ENCODE data around the gene PACSIN2.
A peak's percentile ranks its signal among the peaks of the same experiment; 100 is the strongest.

PACSIN2 gene

DNA sequence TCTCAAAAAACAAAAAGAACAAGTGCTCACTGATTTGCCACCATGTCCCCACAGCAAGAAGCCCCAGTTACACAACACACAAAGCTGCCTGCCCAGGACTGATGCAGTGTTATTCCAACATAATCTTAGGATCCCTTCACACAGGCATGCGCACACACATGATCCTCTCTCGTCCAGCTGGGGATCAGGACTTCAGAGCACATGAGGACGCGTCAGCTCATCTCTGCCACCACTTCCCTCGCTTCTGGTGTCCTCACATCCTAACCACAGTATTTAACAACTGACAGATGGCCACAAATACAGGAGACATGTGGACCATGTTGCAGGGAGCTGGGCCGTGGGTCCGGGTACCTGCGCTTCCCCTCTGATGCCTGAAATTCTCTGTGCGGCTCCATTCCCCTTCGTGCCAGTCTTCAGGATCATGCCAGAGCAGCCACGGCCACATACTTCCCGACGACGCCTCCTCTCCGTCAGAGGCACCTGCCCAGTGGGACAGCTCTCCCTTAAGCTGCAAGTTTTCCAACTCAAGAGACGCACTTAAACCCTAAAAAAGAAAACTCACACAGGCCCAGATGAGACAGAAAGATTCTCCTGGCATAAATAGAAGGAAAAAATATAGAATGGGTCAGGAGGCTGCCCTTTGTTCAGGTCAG lies 68.3 kb downstream of the PACSIN2 start:
- Histone ChIP-seq H3K9ac (ENCODE audit: low read length) (no peak overlapping the region), H3K36me3 (ENCODE audit: control insufficient read depth in 1 of 2, insufficient read depth in 2 of 2, low read depth in 1 of 2, low read length in 2 of 2) (peaks cover 7 to 21% of the 10 kb centered on the region in 2 experiments), H4K91ac (ENCODE audit: low read length) (peak overlapping the region; percentile 52), H3K14ac (ENCODE audit: low read length in 2 of 2) (peak overlapping the region in 1 of 2 experiments; percentile 85), H3K18ac (ENCODE audit: low read depth in 1 of 2, low read length in 2 of 2) (peak overlapping the region; percentile 14 to 54), H4K8ac (ENCODE audit: low read length) (peak overlapping the region; percentile 71), H3K79me1 (replicated peaks; ENCODE audit: low read length, poor library complexity, severe bottlenecking) (peaks cover 40% of the 10 kb centered on the region), H3K27ac (ENCODE audit: low read length, poor library complexity, severe bottlenecking) (peak overlapping the region; percentile 19), H3K4me3 (ENCODE audit: insufficient read depth in 1 of 2, low read depth in 1 of 2, low read length in 2 of 2) (no peak overlapping the region), H3K4me1 (ENCODE audit: control insufficient read depth, insufficient read depth, low read depth, low read length) (peaks cover 33% of the 10 kb centered on the region), H3K4me2 (ENCODE audit: low read length, poor library complexity, severe bottlenecking) (no peak overlapping the region), H3K9me3 (ENCODE audit: control insufficient read depth, low read length) (no peaks in the 10 kb centered on the region), H2AFZ (ENCODE audit: low read depth, low read length) (no peak overlapping the region), H2BK15ac (ENCODE audit: low read depth, poor library complexity, severe bottlenecking) (no peak overlapping the region), H3K4ac (ENCODE audit: low read depth in 1 of 2, low read length in 2 of 2) (peak overlapping the region in 1 of 2 experiments; percentile 60), H2BK5ac (ENCODE audit: low read depth, low read length, poor library complexity, severe bottlenecking) (peak overlapping the region; percentile 24), H3K23ac (ENCODE audit: low read length in 2 of 2) (peak overlapping the region in 1 of 2 experiments; percentile 57), H2AK5ac (ENCODE audit: low read length, severe bottlenecking) (peak overlapping the region; percentile 50), H3K27me3 (ENCODE audit: control insufficient read depth in 1 of 2, insufficient read depth in 1 of 2, low read length in 2 of 2) (no peaks in the 10 kb centered on the region), H2BK12ac (ENCODE audit: low read length in 2 of 2) (peak overlapping the region; percentile 29 to 85), H2BK120ac (ENCODE audit: low read depth, low read length) (no peak overlapping the region)
- no peak for DNase-seq
- WGBS, result 93% methylated on average over 15 of the region's 16 CpGs

DNA sequence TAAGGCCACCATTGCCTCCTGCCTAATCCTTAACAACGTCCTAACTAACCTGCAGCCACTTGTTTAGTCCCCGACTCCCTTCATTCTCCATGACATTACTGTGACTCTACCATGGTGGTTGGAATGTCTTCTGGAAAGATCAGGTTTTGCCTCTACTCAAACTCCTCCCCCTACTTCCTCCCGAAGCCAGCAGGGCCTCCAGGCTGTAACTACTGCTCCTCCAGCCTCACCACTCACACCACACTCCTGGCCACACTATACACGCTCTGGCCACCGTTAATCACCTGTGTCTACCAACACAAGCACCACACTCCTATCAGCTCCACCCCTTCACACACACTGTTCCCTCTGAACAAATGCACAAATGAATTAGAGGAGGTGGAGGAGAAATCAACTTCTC lies 69.2 kb downstream of the PACSIN2 start:
- Histone ChIP-seq H3K18ac (ENCODE audit: low read depth in 1 of 2, low read length in 2 of 2) (peak overlapping the region; percentile 56 to 74), H2AK5ac (ENCODE audit: low read length, severe bottlenecking) (peak overlapping the region; percentile 61), H3K4me2 (ENCODE audit: low read length, poor library complexity, severe bottlenecking) (no peak overlapping the region), H3K14ac (ENCODE audit: low read length in 2 of 2) (peak overlapping the region in 1 of 2 experiments; percentile 71), H4K8ac (ENCODE audit: low read length) (peak overlapping the region; percentile 12), H2BK5ac (ENCODE audit: low read depth, low read length, poor library complexity, severe bottlenecking) (no peak overlapping the region), H2AFZ (ENCODE audit: low read depth, low read length) (no peak overlapping the region), H3K9me3 (ENCODE audit: control insufficient read depth, low read length) (no peaks in the 10 kb centered on the region), H3K27me3 (ENCODE audit: control insufficient read depth in 1 of 2, insufficient read depth in 1 of 2, low read length in 2 of 2) (no peaks in the 10 kb centered on the region), H3K4me1 (ENCODE audit: control insufficient read depth, insufficient read depth, low read depth, low read length) (peaks cover 33% of the 10 kb centered on the region), H3K79me1 (replicated peaks; ENCODE audit: low read length, poor library complexity, severe bottlenecking) (peaks cover 35% of the 10 kb centered on the region), H3K4ac (ENCODE audit: low read depth in 1 of 2, low read length in 2 of 2) (peak overlapping the region in 1 of 2 experiments; percentile 27), H3K9ac (ENCODE audit: low read length) (no peak overlapping the region), H3K4me3 (ENCODE audit: insufficient read depth in 1 of 2, low read depth in 1 of 2, low read length in 2 of 2) (no peak overlapping the region), H2BK12ac (ENCODE audit: low read length in 2 of 2) (peak overlapping the region; percentile 38 to 79), H2BK120ac (ENCODE audit: low read depth, low read length) (peak overlapping the region; percentile 23), H2BK15ac (ENCODE audit: low read depth, poor library complexity, severe bottlenecking) (no peak overlapping the region), H3K27ac (ENCODE audit: low read length, poor library complexity, severe bottlenecking) (no peak overlapping the region), H3K36me3 (ENCODE audit: control insufficient read depth in 1 of 2, insufficient read depth in 2 of 2, low read depth in 1 of 2, low read length in 2 of 2) (peaks cover 7 to 21% of the 10 kb centered on the region in 2 experiments), H3K23ac (ENCODE audit: low read length in 2 of 2) (peak overlapping the region in 1 of 2 experiments; percentile 12), H4K91ac (ENCODE audit: low read length) (peak overlapping the region; percentile 65)
- DNase-seq, result no peak
- WGBS, result 89% methylated on average over 5 of the region's 5 CpGs

DNA sequence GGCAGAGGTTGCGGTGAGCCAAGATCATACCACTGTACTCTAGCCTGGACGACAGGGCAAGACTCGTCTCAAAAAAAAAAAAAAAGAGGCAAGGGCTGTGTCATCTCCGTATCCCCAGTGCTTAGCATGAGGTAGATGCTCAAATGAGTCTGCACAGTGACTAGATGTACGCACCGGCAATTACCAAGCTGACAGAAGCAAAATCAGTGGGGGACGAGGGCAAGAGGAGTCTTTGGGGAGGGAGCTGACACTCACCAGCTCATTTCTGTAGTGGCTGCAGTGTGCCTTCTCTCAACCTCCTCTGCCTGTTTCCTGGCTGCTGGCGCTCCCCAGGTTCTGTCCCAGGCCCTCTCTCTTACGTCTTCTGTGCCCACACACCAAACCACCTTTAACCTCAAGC lies 69.9 kb downstream of the PACSIN2 start:
- H2BK15ac ChIP-seq (ENCODE audit: low read depth, poor library complexity, severe bottlenecking), result no peak overlapping the region
- H2BK120ac ChIP-seq (ENCODE audit: low read depth, low read length), result no peak overlapping the region
- H3K79me1 ChIP-seq (replicated peaks; ENCODE audit: low read length, poor library complexity, severe bottlenecking), result peaks cover 34% of the 10 kb centered on the region
- H3K18ac ChIP-seq (ENCODE audit: low read depth in 1 of 2, low read length in 2 of 2), result peak overlapping the region in 1 of 2 experiments; percentile 74
- no peak overlapping the region for H3K4me2 ChIP-seq (ENCODE audit: low read length, poor library complexity, severe bottlenecking)
- H3K4ac ChIP-seq (ENCODE audit: low read depth in 1 of 2, low read length in 2 of 2), result no peak overlapping the region
- no peaks in the 10 kb centered on the region for H3K9me3 ChIP-seq (ENCODE audit: control insufficient read depth, low read length)
- H2BK5ac ChIP-seq (ENCODE audit: low read depth, low read length, poor library complexity, severe bottlenecking), result no peak overlapping the region
- no peak overlapping the region for H3K9ac ChIP-seq (ENCODE audit: low read length)
- 96% methylated on average over 9 of the region's 9 CpGs for WGBS
- H2AK5ac ChIP-seq (ENCODE audit: low read length, severe bottlenecking), result peak overlapping the region; percentile 13
- peaks cover 7 to 21% of the 10 kb centered on the region in 2 experiments for H3K36me3 ChIP-seq (ENCODE audit: control insufficient read depth in 1 of 2, insufficient read depth in 2 of 2, low read depth in 1 of 2, low read length in 2 of 2)
- no peak overlapping the region for H4K8ac ChIP-seq (ENCODE audit: low read length)
- H3K4me1 ChIP-seq (ENCODE audit: control insufficient read depth, insufficient read depth, low read depth, low read length), result peaks cover 34% of the 10 kb centered on the region
- no peaks in the 10 kb centered on the region for H3K27me3 ChIP-seq (ENCODE audit: control insufficient read depth in 1 of 2, insufficient read depth in 1 of 2, low read length in 2 of 2)
- H3K27ac ChIP-seq (ENCODE audit: low read length, poor library complexity, severe bottlenecking), result no peak overlapping the region
- peak overlapping the region in 1 of 2 experiments; percentile 73 for H2BK12ac ChIP-seq (ENCODE audit: low read length in 2 of 2)
- H3K14ac ChIP-seq (ENCODE audit: low read length in 2 of 2), result peak overlapping the region in 1 of 2 experiments; percentile 50
- no peak for DNase-seq
- H2AFZ ChIP-seq (ENCODE audit: low read depth, low read length), result no peak overlapping the region
- no peak overlapping the region for H3K4me3 ChIP-seq (ENCODE audit: insufficient read depth in 1 of 2, low read depth in 1 of 2, low read length in 2 of 2)
- peak overlapping the region in 1 of 2 experiments; percentile 50 for H3K23ac ChIP-seq (ENCODE audit: low read length in 2 of 2)
- no peak overlapping the region for H4K91ac ChIP-seq (ENCODE audit: low read length)

DNA sequence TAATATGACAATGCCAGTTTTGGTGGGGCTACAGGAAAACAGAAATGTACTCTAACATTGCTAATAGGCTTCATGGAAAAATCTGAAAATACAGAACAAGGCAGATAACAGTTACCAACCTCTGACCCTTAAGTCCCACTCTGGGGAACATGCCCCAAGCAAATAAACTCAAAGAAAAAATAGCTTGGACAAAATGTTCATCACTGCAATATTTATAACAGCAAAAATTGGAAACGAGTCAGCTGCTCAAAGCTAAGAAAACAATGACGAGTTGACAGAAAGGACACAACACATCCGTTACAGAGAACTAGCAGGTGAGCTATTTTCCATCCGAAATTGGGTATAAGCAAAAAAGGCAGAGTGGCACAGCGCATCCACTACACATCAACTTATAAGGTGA lies 70.5 kb downstream of the PACSIN2 start:
- no peak overlapping the region for H4K91ac ChIP-seq (ENCODE audit: low read length)
- H2BK15ac ChIP-seq (ENCODE audit: low read depth, poor library complexity, severe bottlenecking), result no peak overlapping the region
- no peak overlapping the region for H2BK12ac ChIP-seq (ENCODE audit: low read length in 2 of 2)
- H3K4me2 ChIP-seq (ENCODE audit: low read length, poor library complexity, severe bottlenecking), result no peak overlapping the region
- no peak overlapping the region for H3K9ac ChIP-seq (ENCODE audit: low read length)
- peaks cover 34% of the 10 kb centered on the region for H3K79me1 ChIP-seq (replicated peaks; ENCODE audit: low read length, poor library complexity, severe bottlenecking)
- no peak overlapping the region for H3K14ac ChIP-seq (ENCODE audit: low read length in 2 of 2)
- H3K27ac ChIP-seq (ENCODE audit: low read length, poor library complexity, severe bottlenecking), result no peak overlapping the region
- H3K27me3 ChIP-seq (ENCODE audit: control insufficient read depth in 1 of 2, insufficient read depth in 1 of 2, low read length in 2 of 2), result no peaks in the 10 kb centered on the region
- peaks cover 40% of the 10 kb centered on the region for H3K4me1 ChIP-seq (ENCODE audit: control insufficient read depth, insufficient read depth, low read depth, low read length)
- H3K36me3 ChIP-seq (ENCODE audit: control insufficient read depth in 1 of 2, insufficient read depth in 2 of 2, low read depth in 1 of 2, low read length in 2 of 2), result peaks cover 7 to 21% of the 10 kb centered on the region in 2 experiments
- H3K18ac ChIP-seq (ENCODE audit: low read depth in 1 of 2, low read length in 2 of 2), result no peak overlapping the region
- no peak overlapping the region for H2BK5ac ChIP-seq (ENCODE audit: low read depth, low read length, poor library complexity, severe bottlenecking)
- no peak overlapping the region for H2BK120ac ChIP-seq (ENCODE audit: low read depth, low read length)
- no peak overlapping the region for H2AFZ ChIP-seq (ENCODE audit: low read depth, low read length)
- H3K23ac ChIP-seq (ENCODE audit: low read length in 2 of 2), result no peak overlapping the region
- no peak overlapping the region for H2AK5ac ChIP-seq (ENCODE audit: low read length, severe bottlenecking)
- no peak overlapping the region for H3K4me3 ChIP-seq (ENCODE audit: insufficient read depth in 1 of 2, low read depth in 1 of 2, low read length in 2 of 2)
- DNase-seq, result no peak
- H4K8ac ChIP-seq (ENCODE audit: low read length), result no peak overlapping the region
- no peak overlapping the region for H3K4ac ChIP-seq (ENCODE audit: low read depth in 1 of 2, low read length in 2 of 2)
- 96% methylated on average over 5 of the region's 5 CpGs for WGBS
- no peaks in the 10 kb centered on the region for H3K9me3 ChIP-seq (ENCODE audit: control insufficient read depth, low read length)
